Embryonic facial prominence (tissue), 1 donor: Measurements from ENCODE around the gene CASP12.

Experiments
- DNase-seq: peaks from one replicate; pipeline ENCODE4 v3.0.0-alpha.2; 2016; ENCODE audit errors: extremely low spot score

CASP12 gene

DNA sequence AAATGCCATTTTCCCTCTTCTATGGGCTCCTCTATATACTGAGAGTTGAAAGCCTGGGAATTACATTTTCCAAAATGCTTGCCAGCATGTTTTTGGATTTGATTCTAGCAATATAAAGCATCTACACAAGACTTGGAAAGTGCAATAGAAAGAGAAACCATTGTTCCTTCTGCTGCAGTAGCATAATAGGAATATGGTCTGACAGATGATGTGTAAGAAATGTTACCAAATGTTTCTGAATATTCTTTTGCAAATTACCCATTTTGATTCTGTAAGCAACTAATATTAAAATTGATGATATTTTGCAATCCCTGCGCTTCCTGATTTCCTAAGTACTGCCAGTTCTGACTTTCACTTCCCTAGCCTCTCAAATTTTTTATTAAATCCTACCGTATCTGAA, 61.6 kb downstream of the CASP12 start:
- no peak for DNase-seq
